SH-SY5Y (cell line): ENCODE data around the gene PDCD1.
A peak's percentile ranks its signal among the peaks of the same experiment; 100 is the strongest.

Experiments used
- GATA2 ChIP-seq: IDR thresholded peaks from 2 replicates; pipeline ENCODE4 v1.6.1; 2011; ENCODE audit warnings: mild to moderate bottlenecking, low read depth, low read length
- GATA3 ChIP-seq: IDR thresholded peaks from 2 replicates; pipeline ENCODE4 v1.6.1; 2011; ENCODE audit warnings: low read depth, mild to moderate bottlenecking, low read length, moderate library complexity

PDCD1 gene

GRCh38 chr2:241898463-241899270 lies 40.0 kb upstream of the PDCD1 start:
- TF ChIP-seq GATA2: no peak
- TF ChIP-seq GATA3: no peak

GRCh38 chr2:241897231-241897916 lies 38.7 kb upstream of the PDCD1 start:
- TF ChIP-seq GATA2 (no peak), GATA3 (no peak)

GRCh38 chr2:241896746-241897201 lies 38.1 kb upstream of the PDCD1 start:
- no peak for TF ChIP-seq GATA2
- no peak for TF ChIP-seq GATA3

GRCh38 chr2:241895712-241896641 lies 37.3 kb upstream of the PDCD1 start:
- TF ChIP-seq GATA2: no peak
- no peak for TF ChIP-seq GATA3

- no peak for TF ChIP-seq GATA3
- no peak for TF ChIP-seq GATA2
These were observed 36.7 kb upstream of the PDCD1 start for GRCh38 chr2:241895427-241895711.

GRCh38 chr2:241894681-241895426 lies 36.2 kb upstream of the PDCD1 start:
- TF ChIP-seq GATA2 (no peak), GATA3 (no peak)

GRCh38 chr2:241894056-241894641 lies 35.5 kb upstream of the PDCD1 start:
- no peak for TF ChIP-seq GATA3
- no peak for TF ChIP-seq GATA2

- TF ChIP-seq GATA3 (no peak), GATA2 (no peak)
These were observed 34.6 kb upstream of the PDCD1 start for GRCh38 chr2:241893265-241893664.

GRCh38 chr2:241892299-241893137 lies 33.8 kb upstream of the PDCD1 start:
- TF ChIP-seq GATA3: no peak
- peak; percentile 63 for TF ChIP-seq GATA2

- TF ChIP-seq GATA3 (no peak), GATA2 (no peak)
These were observed 33.2 kb upstream of the PDCD1 start for GRCh38 chr2:241891988-241892298.

GRCh38 chr2:241891315-241891987 lies 32.8 kb upstream of the PDCD1 start:
- no peak for TF ChIP-seq GATA3
- no peak for TF ChIP-seq GATA2
